ENCODE measurements around the gene RIN3. TPM values are rescaled to one million over a fixed set of nuclear protein-coding genes. Genes with fewer than 3 reads are reported as not detected.

Gene RIN3
- total and polyA plus RNA-seq, 2 of the 4 experiments (the other 2 are of a cell fraction) = 2.5 to 11.1 TPM

DNA sequence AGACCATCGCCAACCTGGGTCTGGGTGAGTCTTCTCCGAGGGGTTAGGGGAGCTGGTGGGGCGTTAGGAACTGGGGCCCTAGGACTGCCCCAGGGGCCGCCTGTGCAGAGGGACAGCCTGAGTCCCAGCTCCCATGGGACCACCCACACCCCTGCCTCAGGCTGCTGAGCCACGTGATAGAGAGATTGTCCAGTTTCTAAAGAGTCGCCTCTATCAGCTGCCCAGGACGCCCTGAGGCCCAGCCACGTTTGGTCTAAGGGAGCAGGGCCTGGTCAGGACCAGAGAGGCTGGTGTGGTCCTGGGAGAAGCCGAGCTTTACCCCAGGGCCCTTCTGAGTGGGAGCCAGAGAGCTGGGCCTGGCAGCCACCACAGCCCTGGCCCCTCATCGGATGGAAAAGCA is 127.7 kb downstream of the RIN3 start:
- peak overlapping the region; percentile 59; the same call in 1 of the 2 replicates for H2AK5ac ChIP-seq (ENCODE audit: low read depth, low read length)
- H3K9ac ChIP-seq (ENCODE audit: low read depth, low read length) = no peak overlapping the region
- intact Hi-C loops (cut with micrococcal nuclease) (loop anchor here (10.0 kb wide), 1 partner anchor 127 kb away; the partner anchor contains the start of gene RIN3), dilution Hi-C loops (cut with HindIII; ENCODE audit: low sequenced_read_pairs, unreplicated experiment) (no loop called here), in situ Hi-C loops (cut with MboI; ENCODE audit: low sequenced_read_pairs) (no loop called here)
- no peak overlapping the region for H4K8ac ChIP-seq (ENCODE audit: low read depth in 2 of 2, low read length in 2 of 2)
- H3K36me3 ChIP-seq (ENCODE audit: control insufficient read depth, insufficient read depth, low read length) = peaks cover 17% of the 10 kb centered on the region; the same call in 1 of the 2 replicates
- H3K4me2 ChIP-seq (ENCODE audit: low read depth, low read length) = no peak overlapping the region
- WGBS, 2 experiments (ENCODE audit: extremely low coverage in 2 of 2, insufficient read length in 1 of 2) = no CpG with 5 or more reads among the region's 10 CpGs
- H3K27ac ChIP-seq (ENCODE audit: insufficient read depth, low read length) = no peak overlapping the region
- ChIA-PET POLR2A (ENCODE audit: unreplicated experiment) (no interaction called here), CTCF (no interaction called here)
- H4K91ac ChIP-seq (ENCODE audit: insufficient read depth, low read depth, low read length) = no peak overlapping the region
- DNase-seq = no peak
- H2BK5ac ChIP-seq (ENCODE audit: low read depth, low read length, poor library complexity, severe bottlenecking) = no peak overlapping the region
- H2AFZ ChIP-seq (replicated peaks; ENCODE audit: low read length, poor library complexity) = no peak overlapping the region
- peaks cover 22% of the 10 kb centered on the region for H3K4me1 ChIP-seq (ENCODE audit: control insufficient read depth, insufficient read depth, low read length)
- H3K23ac ChIP-seq (ENCODE audit: low read depth, low read length) = no peak overlapping the region
- H3K9me1 ChIP-seq (ENCODE audit: insufficient read depth, low read length) = peaks cover 11% of the 10 kb centered on the region
- H2BK20ac ChIP-seq (ENCODE audit: low read depth, low read length) = no peak overlapping the region
- H4K20me1 ChIP-seq (ENCODE audit: insufficient read depth, low read length) = peaks cover 2% of the 10 kb centered on the region; the same call in 1 of the 2 replicates
- no peak for ATAC-seq (ENCODE audit: low read depth)
- BruUV-seq (replicated peaks) = no TSS peak
- H2BK15ac ChIP-seq (ENCODE audit: low read depth, low read length) = no peak overlapping the region
- no peak overlapping the region for H3K18ac ChIP-seq (ENCODE audit: low read depth, low read length)
- TF ChIP-seq CEBPB (IDR thresholded peaks at IDR 0.05; ENCODE audit: low read depth, low read length) (no peak), RCOR1 (IDR thresholded peaks at IDR 0.05; ENCODE audit: insufficient replicate concordance, low read length) (no peak), MXI1 (IDR thresholded peaks at IDR 0.05; ENCODE audit: borderline replicate concordance, low read depth, low read length) (no peak), BHLHE40 (IDR thresholded peaks at IDR 0.05; ENCODE audit: low read depth, low read length) (no peak), FOS (IDR thresholded peaks at IDR 0.05; ENCODE audit: low read depth, low read length) (no peak), CHD1 (IDR thresholded peaks at IDR 0.05; ENCODE audit: low read depth, low read length) (no peak), NFE2L2 (IDR thresholded peaks at IDR 0.05; ENCODE audit: low read depth, low read length) (no peak), MAZ (IDR thresholded peaks at IDR 0.05; ENCODE audit: borderline replicate concordance, low read depth, low read length) (no peak), RFX5 (IDR thresholded peaks at IDR 0.05; ENCODE audit: low read depth, low read length) (no peak), USF2 (IDR thresholded peaks at IDR 0.05; ENCODE audit: low read depth, low read length) (no peak), POLR2A (IDR thresholded peaks at IDR 0.05; ENCODE audit: low read depth, low read length) (no peak), SMC3 (IDR thresholded peaks at IDR 0.05; ENCODE audit: low read depth, low read length) (no peak), MAFK (IDR thresholded peaks at IDR 0.05; ENCODE audit: low read depth, low read length) (no peak), ELK1 (IDR thresholded peaks at IDR 0.05; ENCODE audit: borderline replicate concordance, low read depth, low read length) (no peak), RAD21 (IDR thresholded peaks at IDR 0.05; ENCODE audit: low read length) (no peak)
- TF ChIP-seq, protein P1, sequence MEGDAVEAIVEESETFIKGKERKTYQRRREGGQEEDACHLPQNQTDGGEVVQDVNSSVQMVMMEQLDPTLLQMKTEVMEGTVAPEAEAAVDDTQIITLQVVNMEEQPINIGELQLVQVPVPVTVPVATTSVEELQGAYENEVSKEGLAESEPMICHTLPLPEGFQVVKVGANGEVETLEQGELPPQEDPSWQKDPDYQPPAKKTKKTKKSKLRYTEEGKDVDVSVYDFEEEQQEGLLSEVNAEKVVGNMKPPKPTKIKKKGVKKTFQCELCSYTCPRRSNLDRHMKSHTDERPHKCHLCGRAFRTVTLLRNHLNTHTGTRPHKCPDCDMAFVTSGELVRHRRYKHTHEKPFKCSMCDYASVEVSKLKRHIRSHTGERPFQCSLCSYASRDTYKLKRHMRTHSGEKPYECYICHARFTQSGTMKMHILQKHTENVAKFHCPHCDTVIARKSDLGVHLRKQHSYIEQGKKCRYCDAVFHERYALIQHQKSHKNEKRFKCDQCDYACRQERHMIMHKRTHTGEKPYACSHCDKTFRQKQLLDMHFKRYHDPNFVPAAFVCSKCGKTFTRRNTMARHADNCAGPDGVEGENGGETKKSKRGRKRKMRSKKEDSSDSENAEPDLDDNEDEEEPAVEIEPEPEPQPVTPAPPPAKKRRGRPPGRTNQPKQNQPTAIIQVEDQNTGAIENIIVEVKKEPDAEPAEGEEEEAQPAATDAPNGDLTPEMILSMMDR (conservative IDR thresholded peaks at IDR 0.05; ENCODE audit: low read depth, low read length) = no peak
- no peak overlapping the region for H3K56ac ChIP-seq (ENCODE audit: extremely low read depth, insufficient read depth, low read length)
- H4K5ac ChIP-seq (ENCODE audit: low read depth, low read length) = peak overlapping the region; percentile 38; the same call in 1 of the 2 replicates
- no peaks in the 10 kb centered on the region for H3K27me3 ChIP-seq (ENCODE audit: control insufficient read depth, insufficient read depth, low read length)
- H2BK120ac ChIP-seq (ENCODE audit: low read depth, low read length) = no peak overlapping the region; the same call in 1 of the 2 replicates
- no peak overlapping the region for H3K4me3 ChIP-seq (ENCODE audit: insufficient read depth, low read depth, low read length)
- no peak overlapping the region for H2AK9ac ChIP-seq (replicated peaks; ENCODE audit: low read depth, low read length, poor library complexity)
- H3K4ac ChIP-seq (ENCODE audit: low read depth, low read length) = peak overlapping the region; percentile 9; the same call in 1 of the 2 replicates
- no peak overlapping the region for H3K14ac ChIP-seq (replicated peaks; ENCODE audit: low read depth, low read length)
- peaks cover 2 to 16% of the 10 kb centered on the region in 2 experiments; a peak in 3 of 4 replicates for H3K79me1 ChIP-seq (ENCODE audit: low read depth in 1 of 2, low read length in 2 of 2)
- H3K9me3 ChIP-seq (ENCODE audit: control insufficient read depth, insufficient read depth, low read length) = peaks cover 5% of the 10 kb centered on the region
